ENCODE data around the gene SPPL2A. TPM values are rescaled to one million over a fixed set of nuclear protein-coding genes. Genes with fewer than 3 reads are reported as not detected.

SPPL2A gene
- total RNA-seq, 1 experiment from 2014 or later, result 34.4 TPM

GRCh38 chr15:50735156-50735555 lies 30.4 kb downstream of the SPPL2A start:
- intact Hi-C loops (cut with micrococcal nuclease), result no loop called here
- no peaks in the 10 kb centered on the region for H3K9me3 ChIP-seq (ENCODE audit: low read length)
- TF ChIP-seq EZH2 (IDR thresholded peaks at IDR 0.05; ENCODE audit: low read length, unreplicated experiment), result no peak
- no peak for TF ChIP-seq EZH2phosphoT487 (IDR thresholded peaks at IDR 0.05; ENCODE audit: borderline replicate concordance, low read length)
- no peak for TF ChIP-seq CTCF (conservative IDR thresholded peaks at IDR 0.05; ENCODE audit: low read depth, low read length)
- DNase-seq (no peak), ATAC-seq (no peak)
- no peaks in the 10 kb centered on the region for H3K4me1 ChIP-seq (ENCODE audit: insufficient read depth, low read length)
- BruUV-seq (replicated peaks), result no TSS peak
- H3K79me2 ChIP-seq (ENCODE audit: low read length), result no peaks in the 10 kb centered on the region
- H3K27ac ChIP-seq (ENCODE audit: low read length), result no peak overlapping the region
- H3K9me2 ChIP-seq (replicated peaks; ENCODE audit: low read length), result no peaks in the 10 kb centered on the region
- no peak overlapping the region for H2AFZ ChIP-seq (ENCODE audit: low read length)
- POLR2A ChIA-PET (ENCODE audit: unreplicated experiment), result no interaction called here
- no peak overlapping the region for H3K9ac ChIP-seq (ENCODE audit: low read length)
- CTCF ChIA-PET, result no interaction called here
- no peaks in the 10 kb centered on the region for H3K27me3 ChIP-seq (ENCODE audit: low read length)
- no peak overlapping the region for H3K4me3 ChIP-seq (ENCODE audit: low read length)
- H3F3A ChIP-seq (ENCODE audit: low read length, unreplicated experiment), result no peaks in the 10 kb centered on the region
- H3K4me2 ChIP-seq (ENCODE audit: low read length), result no peak overlapping the region
- H4K20me1 ChIP-seq (ENCODE audit: low read length), result no peaks in the 10 kb centered on the region
- H3K36me3 ChIP-seq (ENCODE audit: low read depth, low read length), result no peaks in the 10 kb centered on the region; the same call in 1 of the 2 replicates

- no peak overlapping the region for H3K27ac ChIP-seq (ENCODE audit: low read length)
- CTCF ChIA-PET, result no interaction called here
- intact Hi-C loops (cut with micrococcal nuclease), result no loop called here
- H3K79me2 ChIP-seq (ENCODE audit: low read length), result no peaks in the 10 kb centered on the region
- no peaks in the 10 kb centered on the region for H3K4me1 ChIP-seq (ENCODE audit: insufficient read depth, low read length)
- no peak overlapping the region for H3K4me2 ChIP-seq (ENCODE audit: low read length)
- POLR2A ChIA-PET (ENCODE audit: unreplicated experiment), result no interaction called here
- H3K36me3 ChIP-seq (ENCODE audit: low read depth, low read length), result no peaks in the 10 kb centered on the region; the same call in 1 of the 2 replicates
- H3F3A ChIP-seq (ENCODE audit: low read length, unreplicated experiment), result no peaks in the 10 kb centered on the region
- no peak overlapping the region for H3K9ac ChIP-seq (ENCODE audit: low read length)
- no peaks in the 10 kb centered on the region for H3K9me3 ChIP-seq (ENCODE audit: low read length)
- no peak overlapping the region for H3K4me3 ChIP-seq (ENCODE audit: low read length)
- H3K27me3 ChIP-seq (ENCODE audit: low read length), result no peaks in the 10 kb centered on the region
- no peak overlapping the region for H2AFZ ChIP-seq (ENCODE audit: low read length)
- ATAC-seq (no peak), DNase-seq (no peak)
- no peaks in the 10 kb centered on the region for H3K9me2 ChIP-seq (replicated peaks; ENCODE audit: low read length)
- H4K20me1 ChIP-seq (ENCODE audit: low read length), result no peaks in the 10 kb centered on the region
- BruUV-seq (replicated peaks), result no TSS peak
- TF ChIP-seq CTCF (conservative IDR thresholded peaks at IDR 0.05; ENCODE audit: low read depth, low read length) (no peak), EZH2 (IDR thresholded peaks at IDR 0.05; ENCODE audit: low read length, unreplicated experiment) (no peak), EZH2phosphoT487 (IDR thresholded peaks at IDR 0.05; ENCODE audit: borderline replicate concordance, low read length) (no peak)
Observed at GRCh38 chr15:50726315-50726714, 39.2 kb downstream of the SPPL2A start.

GRCh38 chr15:50718700-50719125 lies 46.8 kb downstream of the SPPL2A start:
- Histone ChIP-seq H3K4me2 (ENCODE audit: low read length) (no peak overlapping the region), H3K9me2 (replicated peaks; ENCODE audit: low read length) (no peaks in the 10 kb centered on the region), H3K27me3 (ENCODE audit: low read length) (no peaks in the 10 kb centered on the region), H3F3A (ENCODE audit: low read length, unreplicated experiment) (no peaks in the 10 kb centered on the region), H3K9ac (ENCODE audit: low read length) (no peak overlapping the region), H3K4me3 (ENCODE audit: low read length) (no peak overlapping the region), H3K79me2 (ENCODE audit: low read length) (no peaks in the 10 kb centered on the region), H3K9me3 (ENCODE audit: low read length) (no peaks in the 10 kb centered on the region), H3K4me1 (ENCODE audit: insufficient read depth, low read length) (no peaks in the 10 kb centered on the region), H3K27ac (ENCODE audit: low read length) (no peak overlapping the region), H4K20me1 (ENCODE audit: low read length) (no peaks in the 10 kb centered on the region), H3K36me3 (ENCODE audit: low read depth, low read length) (no peaks in the 10 kb centered on the region; the same call in none of the 2 replicates), H2AFZ (ENCODE audit: low read length) (no peak overlapping the region)
- CTCF ChIA-PET, result no interaction called here
- POLR2A ChIA-PET (ENCODE audit: unreplicated experiment), result no interaction called here
- ATAC-seq (no peak), DNase-seq (no peak)
- no peak for TF ChIP-seq CTCF (conservative IDR thresholded peaks at IDR 0.05; ENCODE audit: low read depth, low read length)
- no peak for TF ChIP-seq EZH2phosphoT487 (IDR thresholded peaks at IDR 0.05; ENCODE audit: borderline replicate concordance, low read length)
- no peak for TF ChIP-seq EZH2 (IDR thresholded peaks at IDR 0.05; ENCODE audit: low read length, unreplicated experiment)
- intact Hi-C loops (cut with micrococcal nuclease), result no loop called here
- no TSS peak for BruUV-seq (replicated peaks)

Measured in PC-3 (cell line).